Progenitor cell of endocrine pancreas (in vitro differentiated cells): ENCODE results near the gene AIMP2. TPM values are rescaled to one million over a fixed set of nuclear protein-coding genes. Genes with fewer than 3 reads are reported as not detected.
"Not testable (repeated sequence)": the region's sequence is repeated elsewhere in the genome, so short reads cannot be mapped to it uniquely, and the experiment has no call there.

Experiments used
- DNase-seq: peaks from one replicate; pipeline ENCODE4 v3.0.0; 2021; ENCODE audit warnings: low spot score; ENCODE audit not compliant: unreplicated experiment
- H3K27ac Mint-ChIP-seq: 2 replicates; pipeline ENCODE4 v1.8.0; 2021; ENCODE audit warnings: mild to moderate bottlenecking, moderate library complexity, mixed read lengths
- H3K27me3 Mint-ChIP-seq: 2 replicates; pipeline ENCODE4 v1.8.0; 2021; ENCODE audit warnings: mixed read lengths
- H3K36me3 Mint-ChIP-seq: 2 replicates; pipeline ENCODE4 v1.8.0; 2022; ENCODE audit warnings: mixed read lengths; ENCODE audit not compliant: insufficient read depth
- H3K4me1 Mint-ChIP-seq: 2 replicates; pipeline ENCODE4 v1.8.0; 2021; ENCODE audit warnings: low read depth, mixed read lengths
- H3K4me3 Mint-ChIP-seq: 2 replicates; pipeline ENCODE4 v1.8.0; 2021; ENCODE audit warnings: low read depth, mild to moderate bottlenecking, moderate library complexity, mixed read lengths
- H3K9me3 Mint-ChIP-seq: 2 replicates; pipeline ENCODE4 v1.8.0; 2021; ENCODE audit warnings: low read depth, mixed read lengths
- long read RNA-seq: library from polyadenylated mRNA; unstranded; transcript quantifications from one replicate; pipeline ENCODE4 v2.0.0, GENCODE V29; 2020
- total RNA-seq: library from RNA; stranded (reverse); gene quantifications from 2 replicates; pipeline ENCODE4 v1.2.1, GENCODE V29; 2021
- TF ChIP-seq, protein P1 (sequence below): fragments of 200-600 bp; sonication (generic); IDR thresholded peaks from one replicate; pipeline ENCODE4 v1.5.0; 2021; ENCODE audit warnings: antibody characterized with exemption, mild to moderate bottlenecking; ENCODE audit not compliant: unreplicated experiment

The AIMP2 gene
- 30.1 and 33.4 TPM in 2 replicates for total RNA-seq
- long read RNA-seq, transcript AIMP2-201 (4 exons, 1,225 nt): major isoform, 66 of 78 reads
- long read RNA-seq, partial matches to known transcripts: 0 of 78 reads
- long read RNA-seq, other reads (novel, unspliced or antisense): 10 of 78 reads

DNA sequence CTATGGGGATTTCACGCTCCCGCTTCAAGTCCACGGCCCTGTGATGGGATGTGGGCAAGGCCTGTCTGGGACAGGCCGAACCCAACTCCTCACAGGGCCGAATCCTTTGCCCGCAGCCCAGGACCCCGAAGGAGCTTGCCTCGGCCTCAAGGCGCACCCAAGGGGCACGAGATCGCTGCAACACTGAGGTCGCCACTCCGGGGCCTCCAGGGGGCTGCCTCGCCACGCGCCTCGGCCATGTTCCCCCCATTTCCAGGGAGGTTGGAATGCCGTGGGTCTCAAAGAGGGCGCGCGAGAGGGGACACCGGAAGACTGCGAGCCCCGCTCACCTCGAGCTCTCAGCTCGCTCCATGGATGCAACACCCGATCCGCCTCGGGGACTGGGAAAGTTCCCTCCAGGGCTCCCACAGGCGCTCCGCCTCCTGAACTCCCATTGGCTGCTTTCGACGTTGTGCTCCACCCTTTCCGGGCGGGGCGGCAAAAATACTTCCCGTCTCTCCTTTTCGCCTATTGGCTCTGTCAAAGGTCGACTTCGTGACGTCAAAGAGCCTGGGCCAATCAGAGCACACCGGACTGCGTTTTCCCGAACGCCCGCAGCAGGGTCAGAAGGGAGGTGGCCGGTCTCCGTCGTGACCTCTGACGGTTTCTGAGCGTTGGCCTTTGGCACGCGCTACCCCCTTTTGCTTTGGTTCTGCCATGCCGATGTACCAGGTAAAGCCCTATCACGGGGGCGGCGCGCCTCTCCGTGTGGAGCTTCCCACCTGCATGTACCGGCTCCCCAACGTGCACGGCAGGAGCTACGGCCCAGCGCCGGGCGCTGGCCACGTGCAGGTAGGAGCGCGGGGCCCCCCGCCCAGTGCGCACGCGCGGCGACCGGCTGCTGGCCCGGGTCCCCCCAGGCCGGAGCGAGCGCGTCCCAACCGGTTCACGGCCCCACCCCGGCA is at the start of gene AIMP2, which contains the start of gene PMS2:
Gene AIMP2, plus strand, starts transcription at position 605 of the 944 bp plus-strand sequence. Its CDS starts 92 bp downstream, at position 697.
Gene PMS2, minus strand, starts transcription at position 382 of the 944 bp plus-strand sequence. Its CDS starts 30 bp downstream, at position 352.
- Mint-ChIP-seq H3K4me1 (peaks cover 15% of the 10 kb centered on the region), H3K4me3 (peak within 1 kb of the TSS; percentile 82), H3K27me3 (no peaks in the 10 kb centered on the region), H3K9me3 (no peaks in the 10 kb centered on the region), H3K36me3 (peaks cover 1% of the 10 kb centered on the region), H3K27ac (peak within 1 kb of the TSS; percentile 97)
- TF ChIP-seq, protein P1, sequence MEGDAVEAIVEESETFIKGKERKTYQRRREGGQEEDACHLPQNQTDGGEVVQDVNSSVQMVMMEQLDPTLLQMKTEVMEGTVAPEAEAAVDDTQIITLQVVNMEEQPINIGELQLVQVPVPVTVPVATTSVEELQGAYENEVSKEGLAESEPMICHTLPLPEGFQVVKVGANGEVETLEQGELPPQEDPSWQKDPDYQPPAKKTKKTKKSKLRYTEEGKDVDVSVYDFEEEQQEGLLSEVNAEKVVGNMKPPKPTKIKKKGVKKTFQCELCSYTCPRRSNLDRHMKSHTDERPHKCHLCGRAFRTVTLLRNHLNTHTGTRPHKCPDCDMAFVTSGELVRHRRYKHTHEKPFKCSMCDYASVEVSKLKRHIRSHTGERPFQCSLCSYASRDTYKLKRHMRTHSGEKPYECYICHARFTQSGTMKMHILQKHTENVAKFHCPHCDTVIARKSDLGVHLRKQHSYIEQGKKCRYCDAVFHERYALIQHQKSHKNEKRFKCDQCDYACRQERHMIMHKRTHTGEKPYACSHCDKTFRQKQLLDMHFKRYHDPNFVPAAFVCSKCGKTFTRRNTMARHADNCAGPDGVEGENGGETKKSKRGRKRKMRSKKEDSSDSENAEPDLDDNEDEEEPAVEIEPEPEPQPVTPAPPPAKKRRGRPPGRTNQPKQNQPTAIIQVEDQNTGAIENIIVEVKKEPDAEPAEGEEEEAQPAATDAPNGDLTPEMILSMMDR: peak; percentile 16
- DNase-seq: peak; percentile 95

DNA sequence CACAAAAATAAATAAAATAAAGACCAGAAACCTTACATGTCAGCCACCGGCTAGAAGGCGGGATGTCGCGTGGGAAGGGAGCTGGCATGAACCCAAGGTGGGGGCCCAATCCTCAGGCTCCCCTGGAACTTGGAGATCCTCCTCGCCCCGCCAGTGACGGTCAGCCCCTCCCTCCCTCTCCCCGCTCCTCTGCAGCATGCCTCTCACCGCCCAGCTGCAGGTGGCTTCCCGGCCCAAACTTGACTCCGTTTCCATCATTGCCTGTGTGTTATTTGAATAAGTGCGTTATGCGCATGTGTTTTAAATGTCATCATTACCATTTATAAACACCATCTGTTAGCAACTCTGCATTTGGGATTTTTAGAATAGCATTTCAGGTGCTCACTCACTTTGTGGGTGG is 45.9 kb upstream of the AIMP2 start:
- not testable (repeated sequence) for H3K27me3 Mint-ChIP-seq, H3K4me1 Mint-ChIP-seq, H3K9me3 Mint-ChIP-seq, H3K36me3 Mint-ChIP-seq, H3K27ac Mint-ChIP-seq, H3K4me3 Mint-ChIP-seq, DNase-seq

GRCh38 chr7:5963810-5964209 is 45.3 kb upstream of the AIMP2 start:
- not testable (repeated sequence) for DNase-seq, H3K9me3 Mint-ChIP-seq, H3K27ac Mint-ChIP-seq, H3K4me3 Mint-ChIP-seq, H3K27me3 Mint-ChIP-seq, H3K36me3 Mint-ChIP-seq, H3K4me1 Mint-ChIP-seq

- not testable (repeated sequence) for H3K27ac Mint-ChIP-seq, H3K4me3 Mint-ChIP-seq, H3K36me3 Mint-ChIP-seq, H3K4me1 Mint-ChIP-seq, H3K9me3 Mint-ChIP-seq, H3K27me3 Mint-ChIP-seq
- peak; percentile 21 for DNase-seq
Measured at GRCh38 chr7:5970347-5970911, 38.6 kb upstream of the AIMP2 start, which contains the start of gene RSPH10B. TSS of gene RSPH10B (minus strand) at chr7:5970689. CDS start at chr7:5967116, 3,573 bp downstream.

DNA sequence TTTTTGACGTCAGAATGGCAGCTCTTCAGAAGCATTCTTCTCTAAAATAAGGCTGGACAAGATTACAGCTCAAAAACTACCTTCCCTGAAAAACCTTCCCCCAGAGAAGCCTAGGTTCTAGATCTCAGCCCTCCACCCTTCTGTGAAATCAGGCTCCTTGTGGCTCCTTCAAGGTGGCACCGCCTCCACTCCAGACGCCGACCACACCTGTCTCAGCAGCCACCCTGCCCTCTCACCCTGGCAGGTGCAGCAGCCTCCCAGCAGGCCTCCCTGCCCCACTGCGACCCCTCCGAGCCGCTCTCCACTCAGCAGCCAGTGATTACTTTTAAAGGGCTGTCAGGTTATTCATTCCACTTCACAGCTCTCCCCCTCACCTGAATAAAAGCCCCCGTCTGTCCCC is 35.5 kb upstream of the AIMP2 start:
- not testable (repeated sequence) for H3K27me3 Mint-ChIP-seq, H3K36me3 Mint-ChIP-seq

DNA sequence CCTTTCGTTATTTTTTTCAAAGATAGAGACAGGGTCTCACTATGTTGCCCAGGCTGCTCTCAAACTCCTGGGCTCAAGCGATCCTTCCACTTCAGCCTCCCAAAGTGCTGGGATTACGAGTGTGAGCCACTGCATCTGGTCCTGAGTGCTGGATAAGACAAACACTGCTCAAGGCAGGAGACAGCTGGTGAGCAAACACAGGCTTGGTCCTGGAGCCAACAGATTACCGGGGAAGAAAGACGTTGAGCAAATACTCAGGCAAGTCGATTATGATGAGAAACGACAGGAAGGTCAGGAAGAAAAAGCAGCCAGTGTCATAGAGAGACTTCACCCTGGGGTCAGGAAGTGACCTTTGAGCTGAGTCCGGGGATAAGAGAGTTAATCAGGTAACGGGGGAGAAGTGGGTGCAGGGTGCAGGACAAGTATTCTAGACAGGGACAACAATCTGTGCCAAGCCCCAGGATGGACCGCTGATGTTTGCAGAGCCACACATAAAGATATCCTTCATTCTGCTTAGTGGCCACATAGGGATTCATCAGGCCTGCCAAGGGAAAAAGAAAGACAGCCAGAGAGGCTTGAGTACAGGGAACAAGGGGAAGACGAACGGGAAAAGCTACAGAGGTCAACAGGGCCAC is 29.3 kb upstream of the AIMP2 start:
- Mint-ChIP-seq H3K36me3 (peaks cover 14% of the 10 kb centered on the region), H3K27ac (peak overlapping the region; percentile 92)
- not testable (repeated sequence) for DNase-seq, H3K4me3 Mint-ChIP-seq, H3K4me1 Mint-ChIP-seq, H3K27me3 Mint-ChIP-seq, H3K9me3 Mint-ChIP-seq

More for the DNA sequence above, 35.5 kb upstream of the AIMP2 start:
- not testable (repeated sequence) for H3K9me3 Mint-ChIP-seq, H3K4me1 Mint-ChIP-seq, H3K27ac Mint-ChIP-seq, H3K4me3 Mint-ChIP-seq, DNase-seq

DNA sequence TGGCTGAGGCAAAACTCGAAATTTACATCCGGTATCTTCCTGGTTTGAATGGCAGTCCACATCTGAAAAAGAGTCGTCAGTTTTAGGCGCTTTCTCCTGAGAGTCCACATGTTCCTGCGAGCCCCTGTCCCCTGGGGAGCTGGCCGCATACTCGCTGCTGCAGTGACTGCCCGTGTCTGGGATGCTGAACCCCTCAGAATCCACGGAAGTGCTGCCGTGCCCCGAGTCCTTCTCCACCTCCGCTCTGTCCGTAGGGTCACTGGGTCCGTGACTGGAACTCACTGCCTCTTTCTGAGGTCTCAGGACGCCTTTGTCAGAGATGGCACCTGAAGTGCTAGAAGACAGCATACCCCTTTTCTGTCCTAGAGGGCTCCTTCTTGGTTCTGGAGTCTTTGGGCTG is 22.0 kb upstream of the AIMP2 start:
- not testable (repeated sequence) for H3K27ac Mint-ChIP-seq, H3K4me3 Mint-ChIP-seq, H3K4me1 Mint-ChIP-seq, H3K27me3 Mint-ChIP-seq, DNase-seq, H3K9me3 Mint-ChIP-seq
- H3K36me3 Mint-ChIP-seq: peaks cover 18% of the 10 kb centered on the region
